Naive thymus-derived CD8-positive, alpha-beta T cell (primary cell): ENCODE measurements around the gene ADTRP. TPM values are rescaled to one million over a fixed set of nuclear protein-coding genes. Genes with fewer than 3 reads are reported as not detected.

Experiments
- ATAC-seq, 2 donors: fragments of 150-1000 bp; cut with Tn5 transposase in 1 of 2; sonication (Bioruptor Pico), chemical (Tn5 transposase) in 1 of 2; 1 replicate in 1 of 2; 2 replicates in 1 of 2; pipeline ENCODE4 v1.10.0; 2021; ENCODE audit warnings: mild to moderate bottlenecking in 2 of 2, moderate library complexity in 2 of 2
- POLR2A ChIA-PET: fragments of 350-600 bp; sonication (Branson Sonifier 250); formaldehyde crosslinking; loops from one replicate; lab custom pipeline; 2021; ENCODE audit warnings: antibody characterized with exemption; lab: Charles Lee
- DNase-seq, 10 donors: peaks; one replicate each; pipeline versions ENCODE4 v3.0.0 to v3.0.0-alpha.2; 2020 to 2022
- H3K27ac Mint-ChIP-seq, 10 donors: one replicate each; pipeline ENCODE4 v1.8.0; 2020 to 2022; ENCODE audit warnings: mild to moderate bottlenecking in 10 of 10, mixed read lengths in 10 of 10, moderate library complexity in 4 of 10, inconsistent platforms in 1 of 10
- H3K27me3 Mint-ChIP-seq, 5 donors: one replicate each; pipeline ENCODE4 v1.8.0; 2021 to 2022; ENCODE audit warnings: mixed read lengths in 5 of 5
- H3K36me3 Mint-ChIP-seq, 3 donors: one replicate each; pipeline ENCODE4 v1.8.0; 2020 to 2022; ENCODE audit warnings: mixed read lengths in 3 of 3, mild to moderate bottlenecking in 2 of 3, inconsistent platforms in 1 of 3
- H3K4me1 Mint-ChIP-seq, 4 donors: one replicate each; pipeline ENCODE4 v1.8.0; 2021 to 2022; ENCODE audit warnings: mixed read lengths in 4 of 4
- H3K4me3 Mint-ChIP-seq, 10 donors: one replicate each; pipeline ENCODE4 v1.8.0; 2020 to 2022; ENCODE audit warnings: mild to moderate bottlenecking in 10 of 10, mixed read lengths in 10 of 10, moderate library complexity in 6 of 10, inconsistent platforms in 1 of 10
- H3K9me3 Mint-ChIP-seq, 9 donors: one replicate each; pipeline ENCODE4 v1.8.0; 2020 to 2022; ENCODE audit warnings: mixed read lengths in 9 of 9, mild to moderate bottlenecking in 3 of 9, inconsistent platforms in 1 of 9, moderate library complexity in 1 of 9
- polyA plus RNA-seq, 3 donors: library from polyadenylated mRNA; unstranded; fragments of 300-500 nt; fragmentation: Illumina TruSeq; gene quantifications; one replicate each; pipeline ENCODE4 v1.2.3, GENCODE V29; 2021
- total RNA-seq, 8 experiments: library from RNA in 2 of 8; stranded (reverse) in 2 of 8; gene quantifications; one replicate each; pipeline ENCODE4 v1.2.3 and lab custom pipeline; 2021 to 2026

Gene ADTRP
- total and polyA plus RNA-seq, 5 experiments from 2014 or later, result 2.3 to 14.0 (median 7.2) TPM

DNA sequence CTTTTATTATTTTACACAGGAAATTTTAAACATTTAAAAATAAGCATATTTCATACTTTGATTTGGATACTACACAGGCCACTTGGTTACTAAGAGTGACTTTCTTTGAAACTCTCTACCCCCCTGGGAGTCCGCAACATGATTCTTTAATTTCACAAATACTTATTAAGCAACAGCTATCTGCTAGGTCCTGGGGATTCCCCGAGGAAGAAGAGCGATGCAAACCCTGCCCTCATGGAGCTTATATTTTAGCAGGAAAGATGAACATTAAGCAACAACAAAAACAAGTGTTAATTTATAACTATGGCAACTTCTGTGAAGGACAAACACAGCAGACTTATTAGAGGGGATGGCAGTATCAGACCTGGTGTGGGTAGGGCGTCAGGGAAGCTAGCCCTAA, 3.9 kb upstream of the ADTRP start:
- Mint-ChIP-seq H3K4me3 (no peak overlapping the region), H3K36me3 (no peaks in the 10 kb centered on the region), H3K4me1 (peaks cover 0 to 5% (median 4%) of the 10 kb centered on the region in 4 donors), H3K27me3 (no peaks in the 10 kb centered on the region), H3K9me3 (no peaks in the 10 kb centered on the region), H3K27ac (no peak overlapping the region)
- DNase-seq (no peak), ATAC-seq (no peak)
- POLR2A ChIA-PET, result no interaction called here

DNA sequence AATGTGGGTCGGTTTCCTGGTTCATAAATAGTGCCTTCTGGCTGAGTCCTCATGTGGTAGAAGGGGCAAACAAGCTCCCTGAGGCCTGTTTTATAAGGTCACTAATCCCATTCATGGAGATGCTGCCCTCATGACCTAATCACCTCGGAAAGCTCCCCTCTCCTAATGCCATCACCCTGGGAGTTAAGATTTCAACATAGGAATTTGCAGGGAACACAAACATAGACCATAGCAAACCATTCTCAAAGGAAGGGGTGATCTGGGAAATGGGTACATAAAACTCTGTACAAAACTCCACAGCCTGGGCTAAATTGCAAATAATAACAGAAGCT, 1.5 kb upstream of the ADTRP start:
- Mint-ChIP-seq H3K27ac (no peak overlapping the region), H3K4me3 (peak overlapping the region in 1 of 10 donors; percentile 24), H3K27me3 (no peaks in the 10 kb centered on the region), H3K36me3 (no peaks in the 10 kb centered on the region), H3K9me3 (no peaks in the 10 kb centered on the region), H3K4me1 (peaks cover 0 to 5% (median 3%) of the 10 kb centered on the region in 4 donors)
- POLR2A ChIA-PET, result interaction anchor here (0.6 kb wide), 1 partner anchor 15 kb away, joined by 16 read pairs; no protein-coding TSS in a partner anchor
- no peak for ATAC-seq
- DNase-seq, result no peak

GRCh38 chr6:11779329-11780096, 910 bp upstream of the ADTRP start:
- Mint-ChIP-seq H3K4me1 (peaks cover 0 to 5% (median 3%) of the 10 kb centered on the region in 4 donors), H3K27me3 (no peaks in the 10 kb centered on the region), H3K4me3 (no peak overlapping the region), H3K27ac (no peak overlapping the region), H3K36me3 (no peaks in the 10 kb centered on the region), H3K9me3 (no peaks in the 10 kb centered on the region)
- POLR2A ChIA-PET, result interaction anchor here (0.6 kb wide), 1 partner anchor 14 kb away, joined by 16 read pairs; no protein-coding TSS in a partner anchor
- ATAC-seq (no peak), DNase-seq (no peak)

DNA sequence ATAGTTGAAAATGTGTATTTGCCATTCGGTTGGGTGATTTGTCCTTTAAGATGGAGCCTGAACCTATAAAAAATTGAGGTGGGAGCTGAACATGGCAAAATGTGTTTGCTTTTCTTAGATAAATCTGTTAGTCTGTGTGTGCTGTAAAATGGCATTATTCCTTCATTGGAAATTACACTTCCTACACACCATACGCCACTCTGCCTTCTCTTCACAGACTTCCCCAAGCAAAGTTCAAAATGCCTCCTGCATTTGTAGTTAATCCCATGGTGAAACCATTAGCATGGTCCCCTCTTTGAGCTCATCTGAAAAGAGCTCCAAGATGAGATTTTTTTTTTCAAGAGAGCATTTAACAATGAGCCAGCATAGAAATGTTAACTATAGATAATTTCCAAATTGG, 567 bp downstream of the ADTRP start:
- Mint-ChIP-seq H3K27me3 (no peaks in the 10 kb centered on the region), H3K27ac (peak overlapping the region in 1 of 10 donors; percentile 39), H3K4me3 (no peak overlapping the region), H3K4me1 (peaks cover 0 to 5% (median 2%) of the 10 kb centered on the region in 4 donors), H3K36me3 (no peaks in the 10 kb centered on the region), H3K9me3 (no peaks in the 10 kb centered on the region)
- ATAC-seq (no peak), DNase-seq (no peak)
- POLR2A ChIA-PET, result no interaction called here

- ATAC-seq (no peak), DNase-seq (no peak)
- POLR2A ChIA-PET, result no interaction called here
- Mint-ChIP-seq H3K4me1 (peaks cover 0 to 5% (median 2%) of the 10 kb centered on the region in 4 donors), H3K4me3 (no peak overlapping the region), H3K9me3 (no peaks in the 10 kb centered on the region), H3K27ac (no peak overlapping the region), H3K36me3 (no peaks in the 10 kb centered on the region), H3K27me3 (no peaks in the 10 kb centered on the region)
Observed at GRCh38 chr6:11775791-11776409, 2.7 kb downstream of the ADTRP start.

DNA sequence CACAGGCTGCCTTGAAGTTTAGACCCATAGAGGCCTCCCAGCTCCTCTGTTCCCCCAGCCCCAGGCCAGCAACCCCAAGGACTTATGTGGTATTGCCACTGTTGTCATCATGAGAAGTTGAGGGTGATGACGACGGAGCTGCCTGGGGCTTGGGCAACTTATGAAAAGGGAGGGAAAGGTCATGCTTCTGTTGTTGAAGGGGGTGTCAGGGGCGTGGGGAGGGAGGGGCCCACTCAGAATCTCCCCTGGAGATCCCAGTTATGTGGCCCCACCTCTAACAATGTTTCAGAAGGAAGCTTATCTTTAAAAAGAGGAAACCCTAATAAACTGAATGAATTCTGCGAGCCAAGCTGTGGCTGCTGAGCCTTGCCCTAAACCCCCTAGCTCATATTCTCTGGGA, 4.2 kb downstream of the ADTRP start:
- POLR2A ChIA-PET, result no interaction called here
- Mint-ChIP-seq H3K27ac (no peak overlapping the region), H3K27me3 (no peaks in the 10 kb centered on the region), H3K9me3 (no peaks in the 10 kb centered on the region), H3K36me3 (no peaks in the 10 kb centered on the region), H3K4me3 (no peak overlapping the region), H3K4me1 (peaks cover 5 to 8% (median 6%) of the 10 kb centered on the region in 4 donors)
- ATAC-seq (no peak), DNase-seq (no peak)

GRCh38 chr6:11773581-11773980, 5.0 kb downstream of the ADTRP start:
- Mint-ChIP-seq H3K36me3 (no peaks in the 10 kb centered on the region), H3K4me1 (peaks cover 1 to 14% (median 8%) of the 10 kb centered on the region in 4 donors), H3K27ac (no peak overlapping the region), H3K9me3 (no peaks in the 10 kb centered on the region), H3K27me3 (no peaks in the 10 kb centered on the region), H3K4me3 (no peak overlapping the region)
- DNase-seq, result no peak
- POLR2A ChIA-PET, result interaction anchor here (0.7 kb wide), 1 partner anchor 76 kb away, joined by 3 read pairs; no protein-coding TSS in a partner anchor
- ATAC-seq, result no peak

DNA sequence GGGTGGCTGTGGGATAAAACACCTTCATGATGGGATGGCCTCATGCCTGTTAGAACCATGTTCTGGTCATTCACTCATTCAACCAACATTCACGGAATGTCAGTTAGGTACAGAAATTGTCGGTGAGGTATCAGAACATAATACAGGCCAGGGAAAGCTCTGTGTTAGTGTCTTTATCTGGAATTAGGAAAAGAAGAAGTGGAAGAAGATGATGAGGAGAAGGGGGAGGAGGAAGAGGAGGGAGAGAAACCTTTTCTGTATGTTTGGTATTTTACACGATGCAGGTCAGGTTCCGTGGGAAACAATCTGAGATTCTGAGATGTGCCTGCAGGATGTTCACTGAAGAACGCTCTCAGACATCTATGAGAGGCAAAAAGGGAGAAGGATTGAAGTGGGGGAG, 5.6 kb downstream of the ADTRP start:
- Mint-ChIP-seq H3K9me3 (no peaks in the 10 kb centered on the region), H3K36me3 (no peaks in the 10 kb centered on the region), H3K4me3 (no peak overlapping the region), H3K27me3 (peaks cover 0 to 3% (median 0%) of the 10 kb centered on the region in 5 donors), H3K27ac (no peak overlapping the region), H3K4me1 (peaks cover 0 to 14% (median 8%) of the 10 kb centered on the region in 4 donors)
- no peak for DNase-seq
- POLR2A ChIA-PET, result no interaction called here
- ATAC-seq, result no peak

DNA sequence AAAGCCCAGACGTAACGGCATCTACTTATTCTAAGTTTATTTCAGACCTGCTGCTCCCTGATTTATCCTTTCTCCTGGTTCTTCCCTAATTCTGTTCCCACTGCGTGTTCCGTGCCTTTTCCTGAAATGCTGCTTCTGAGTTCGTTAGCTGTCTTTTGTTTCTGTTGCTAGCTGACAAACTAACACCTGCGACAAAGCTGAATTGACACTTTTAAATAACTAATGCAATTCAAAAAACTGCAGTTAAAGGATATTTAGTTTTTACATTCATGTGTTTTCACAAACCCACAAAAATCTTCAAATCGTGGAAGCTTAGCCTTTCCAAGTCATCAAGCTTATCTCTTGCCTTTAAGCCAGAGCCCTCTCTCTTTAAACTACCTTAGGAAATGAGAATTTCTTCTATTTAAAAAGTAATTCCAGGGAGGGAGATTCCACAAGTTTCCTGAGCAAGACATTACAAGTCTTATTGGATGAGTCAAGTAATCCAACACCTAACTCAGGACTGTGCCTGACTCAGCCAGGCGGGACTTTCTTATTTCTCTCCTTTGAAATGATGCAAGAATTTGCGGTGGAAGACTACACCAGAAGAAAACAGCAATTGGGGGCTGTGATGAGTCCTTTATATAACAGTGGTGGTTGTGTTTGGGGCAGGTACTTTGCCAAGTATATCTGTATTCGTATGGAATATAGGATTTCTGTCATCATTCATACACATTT, 6.3 kb downstream of the ADTRP start:
- no peak overlapping the region for H3K4me3 Mint-ChIP-seq
- ATAC-seq (no peak), DNase-seq (no peak)
- no peaks in the 10 kb centered on the region for H3K9me3 Mint-ChIP-seq
- H3K36me3 Mint-ChIP-seq, result no peaks in the 10 kb centered on the region
- H3K4me1 Mint-ChIP-seq, result peaks cover 0 to 14% (median 8%) of the 10 kb centered on the region in 4 donors
- POLR2A ChIA-PET, result no interaction called here
- H3K27ac Mint-ChIP-seq, result no peak overlapping the region
- peaks cover 0 to 3% (median 0%) of the 10 kb centered on the region in 5 donors for H3K27me3 Mint-ChIP-seq

- Mint-ChIP-seq H3K4me3 (no peak overlapping the region), H3K36me3 (no peaks in the 10 kb centered on the region), H3K4me1 (peaks cover 0 to 14% (median 9%) of the 10 kb centered on the region in 4 donors), H3K9me3 (no peaks in the 10 kb centered on the region), H3K27ac (no peak overlapping the region), H3K27me3 (peaks cover 0 to 3% (median 0%) of the 10 kb centered on the region in 5 donors)
- DNase-seq, result no peak
- POLR2A ChIA-PET, result no interaction called here
- ATAC-seq, result no peak
Observed at GRCh38 chr6:11771473-11772048, 7.0 kb downstream of the ADTRP start.

DNA sequence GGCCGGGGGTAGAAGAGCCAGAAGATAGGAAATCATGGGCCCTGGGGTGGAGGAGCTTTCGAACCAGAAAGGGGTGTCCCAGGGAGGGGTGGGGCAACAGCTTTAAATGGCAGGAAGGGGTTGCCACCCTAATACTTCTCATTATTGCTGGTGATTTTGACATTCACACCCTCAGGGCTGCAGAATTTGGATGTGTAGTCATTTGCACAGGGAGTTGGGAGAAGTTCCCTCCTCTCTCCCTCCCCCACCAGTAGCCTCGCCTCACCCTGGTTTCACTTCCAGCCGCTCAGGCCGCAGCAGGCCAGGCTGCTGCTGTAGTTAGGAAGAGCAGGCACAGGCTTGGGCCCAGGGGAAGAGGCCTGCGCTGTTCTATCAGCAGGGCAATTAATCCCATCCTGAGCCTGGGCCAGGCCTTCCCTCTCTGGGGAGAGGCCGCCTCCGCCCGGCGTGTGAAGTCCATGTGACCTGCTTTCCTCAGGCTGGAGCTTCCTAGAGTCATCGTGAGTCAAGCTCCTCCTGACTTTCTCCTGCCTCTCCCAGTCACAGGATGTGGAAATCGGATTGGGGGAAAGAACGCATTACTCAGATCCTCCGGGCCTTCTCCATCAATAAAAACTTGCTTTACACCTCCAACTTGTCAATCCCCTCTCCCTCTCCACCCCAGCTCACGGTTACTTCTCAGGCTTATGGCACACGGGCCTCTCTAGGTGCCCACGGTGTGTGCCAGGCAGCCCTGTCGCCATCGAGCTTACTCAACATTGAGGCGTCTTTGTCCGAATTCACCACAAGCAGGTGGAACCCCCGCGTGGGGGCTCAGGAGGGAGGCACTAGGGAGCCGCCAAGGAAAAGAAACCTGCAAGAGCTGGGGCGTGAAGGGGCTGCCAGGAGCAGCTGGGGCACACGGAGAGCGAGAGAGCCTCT, 7.8 kb downstream of the ADTRP start:
- Mint-ChIP-seq H3K27me3 (peaks cover 0 to 3% (median 0%) of the 10 kb centered on the region in 5 donors), H3K4me1 (peaks cover 0 to 14% (median 9%) of the 10 kb centered on the region in 4 donors), H3K4me3 (peak overlapping the region in 1 of 10 donors; percentile 54), H3K36me3 (no peaks in the 10 kb centered on the region), H3K27ac (peak overlapping the region in 3 of 10 donors; percentile 53 to 71 (median 54)), H3K9me3 (no peaks in the 10 kb centered on the region)
- POLR2A ChIA-PET, result no interaction called here
- ATAC-seq, result no peak
- no peak for DNase-seq
